Measurements from ENCODE around the gene HSPA12B.

GRCh38 chr20:3768342-3769130 is 36.1 kb downstream of the HSPA12B start:
- TF ChIP-seq EP300 (IDR thresholded peaks at IDR 0.05; ENCODE audit: low read depth) (no peak), POLR2AphosphoS5 (IDR thresholded peaks at IDR 0.05) (no peak), CTCF (IDR thresholded peaks at IDR 0.05) (peak; percentile 31 to 49 (median 47)), POLR2A (IDR thresholded peaks at IDR 0.05) (no peak)
